ENCODE measurements around the gene ZDHHC4. TPM values are rescaled to one million over a fixed set of nuclear protein-coding genes. Genes with fewer than 3 reads are reported as not detected.
A peak's percentile ranks its signal among the peaks of the same experiment; 100 is the strongest.

The ZDHHC4 gene
- total RNA-seq, 1 donor from 2014 or later: 33.2 TPM

GRCh38 chr7:6531492-6532279 lies 45.6 kb upstream of the ZDHHC4 start:
- H3K4me3 Mint-ChIP-seq: peak overlapping the region; percentile 86
- POLR2A ChIA-PET: interaction anchor here (0.6 to 1.0 kb wide), 3 partner anchors 9 to 46 kb away, joined by 4 to 5 read pairs (median 4); partner anchors contain the start of gene ZDHHC4
- no peak for ATAC-seq (ENCODE audit: low read depth)
- CTCF ChIA-PET: no interaction called here
- no peak overlapping the region for H3K27ac Mint-ChIP-seq
- DNase-seq: no peak
- H3K36me3 Mint-ChIP-seq (ENCODE audit: low read depth): no peaks in the 10 kb centered on the region
- TF ChIP-seq CTCF (IDR thresholded peaks at IDR 0.05): no peak
- peaks cover 19% of the 10 kb centered on the region for H3K27me3 Mint-ChIP-seq
- intact Hi-C loops (cut with micrococcal nuclease): loop anchor here (5.0 kb wide), 1 partner anchor 196 kb away; no protein-coding TSS in a partner anchor
- H3K9me3 Mint-ChIP-seq: no peaks in the 10 kb centered on the region
- H3K4me1 Mint-ChIP-seq: peaks cover 22% of the 10 kb centered on the region

GRCh38 chr7:6532516-6532915 lies 44.7 kb upstream of the ZDHHC4 start:
- H3K36me3 Mint-ChIP-seq (ENCODE audit: low read depth): no peaks in the 10 kb centered on the region
- no peak overlapping the region for H3K27ac Mint-ChIP-seq
- peaks cover 13% of the 10 kb centered on the region for H3K4me1 Mint-ChIP-seq
- DNase-seq: no peak
- ChIA-PET CTCF (no interaction called here), POLR2A (no interaction called here)
- intact Hi-C loops (cut with micrococcal nuclease): loop anchor here (5.0 kb wide), 1 partner anchor 195 kb away; no protein-coding TSS in a partner anchor
- H3K9me3 Mint-ChIP-seq: no peaks in the 10 kb centered on the region
- H3K27me3 Mint-ChIP-seq: peaks cover 12% of the 10 kb centered on the region
- no peak for TF ChIP-seq CTCF (IDR thresholded peaks at IDR 0.05)
- peak overlapping the region; percentile 29 for H3K4me3 Mint-ChIP-seq
- ATAC-seq (ENCODE audit: low read depth): no peak

- Mint-ChIP-seq H3K9me3 (no peaks in the 10 kb centered on the region), H3K27ac (no peak overlapping the region), H3K27me3 (peaks cover 19% of the 10 kb centered on the region), H3K4me3 (no peak overlapping the region), H3K36me3 (ENCODE audit: low read depth) (no peaks in the 10 kb centered on the region), H3K4me1 (peaks cover 13% of the 10 kb centered on the region)
- ATAC-seq (ENCODE audit: low read depth) (no peak), DNase-seq (no peak)
- intact Hi-C loops (cut with micrococcal nuclease): loop anchor here (5.0 kb wide), 1 partner anchor 193 kb away; no protein-coding TSS in a partner anchor
- CTCF ChIA-PET: no interaction called here
- no peak for TF ChIP-seq CTCF (IDR thresholded peaks at IDR 0.05)
- POLR2A ChIA-PET: interaction anchor here (0.7 kb wide), 1 partner anchor 33 kb away, joined by 3 read pairs; no protein-coding TSS in a partner anchor
Observed at GRCh38 chr7:6533893-6534495, 43.3 kb upstream of the ZDHHC4 start.

DNA sequence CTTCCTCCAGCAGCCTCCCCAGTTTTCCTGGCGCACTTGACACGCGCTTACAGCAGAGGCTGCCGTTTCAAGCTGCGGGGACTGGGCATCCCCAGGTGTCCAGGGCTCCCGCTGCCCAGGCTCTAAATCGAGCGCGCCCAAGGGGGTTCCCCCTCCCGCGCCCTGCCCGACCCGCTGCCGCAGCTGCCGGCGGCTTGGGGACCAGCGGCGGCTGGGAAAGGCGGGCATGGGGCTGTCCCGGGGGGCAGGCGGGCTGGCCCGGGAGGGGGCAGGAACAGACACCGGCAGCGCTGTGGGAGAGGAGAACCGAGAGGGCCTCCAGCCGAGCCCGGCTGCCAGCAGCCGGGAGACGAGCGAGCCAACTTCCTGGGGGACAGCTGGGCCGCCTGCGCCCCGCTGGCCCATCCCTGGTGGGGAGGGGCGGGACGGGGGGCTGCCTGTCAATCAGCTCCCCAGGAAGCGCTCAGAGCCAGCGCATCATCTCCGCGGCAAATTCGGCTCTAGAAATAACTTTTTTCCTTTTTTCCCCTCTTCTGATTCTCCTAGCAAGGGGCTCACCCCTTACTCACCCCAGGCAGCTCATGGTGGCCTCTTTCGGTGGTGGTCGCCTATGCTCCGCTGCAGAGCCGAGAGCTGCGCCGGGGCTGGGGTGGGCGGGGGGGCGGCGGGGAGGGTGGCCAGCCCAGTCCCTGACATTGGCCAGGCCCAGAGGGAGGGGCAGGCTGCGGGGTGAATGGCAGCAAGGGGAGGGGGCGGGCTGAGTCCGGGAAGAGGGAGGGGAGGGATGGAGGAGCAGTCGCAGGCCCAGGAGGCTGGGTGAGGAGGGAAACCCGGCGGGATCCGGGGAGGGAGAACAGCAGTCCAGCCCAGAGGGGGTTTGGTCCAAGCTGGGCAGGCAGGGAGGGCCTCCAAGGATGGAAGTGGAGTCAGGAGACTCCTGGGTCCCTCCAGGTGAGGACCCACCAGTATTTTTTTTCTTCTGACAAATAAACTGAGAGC lies 40.7 kb upstream of the ZDHHC4 start:
- H3K4me3 Mint-ChIP-seq: no peak overlapping the region
- ATAC-seq (ENCODE audit: low read depth) (peak; percentile 34), DNase-seq (no peak)
- no peak overlapping the region for H3K27ac Mint-ChIP-seq
- no peaks in the 10 kb centered on the region for H3K9me3 Mint-ChIP-seq
- ChIA-PET POLR2A (interaction anchor here (0.6 kb wide), 1 partner anchor 162 kb away, joined by 4 read pairs; no protein-coding TSS in a partner anchor), CTCF (no interaction called here)
- no peak for TF ChIP-seq CTCF (IDR thresholded peaks at IDR 0.05)
- H3K27me3 Mint-ChIP-seq: peaks cover 21% of the 10 kb centered on the region
- intact Hi-C loops (cut with micrococcal nuclease): no loop called here
- peaks cover 3% of the 10 kb centered on the region for H3K4me1 Mint-ChIP-seq
- H3K36me3 Mint-ChIP-seq (ENCODE audit: low read depth): no peaks in the 10 kb centered on the region

All from activated B cell treated with CpG ODN at 0.5 μM for 24 hours (primary cell).